ENCODE data around the gene KLHL35.

KLHL35 gene

GRCh38 chr11:75420224-75421034 is 12.6 kb downstream of the KLHL35 start:
- TF ChIP-seq REST (IDR thresholded peaks at IDR 0.05; ENCODE audit: insufficient read depth in 1 of 2, low read depth in 2 of 2, low read length in 2 of 2) (no peak), FOXP2 (optimal IDR thresholded peaks at IDR 0.05; ENCODE audit: borderline replicate concordance, extremely low read depth, extremely low read length, insufficient read depth) (no peak), POLR2AphosphoS5 (IDR thresholded peaks at IDR 0.05; ENCODE audit: low read depth, low read length) (no peak; the same call in 1 of the 2 replicates), TAF1 (IDR thresholded peaks at IDR 0.05; ENCODE audit: borderline replicate concordance, insufficient read depth, low read length) (no peak), SIN3A (IDR thresholded peaks at IDR 0.05; ENCODE audit: borderline replicate concordance, insufficient read depth, low read length) (no peak)

GRCh38 chr11:75413864-75414263 is 19.1 kb downstream of the KLHL35 start:
- TF ChIP-seq FOXP2 (optimal IDR thresholded peaks at IDR 0.05; ENCODE audit: borderline replicate concordance, extremely low read depth, extremely low read length, insufficient read depth) = no peak
- TF ChIP-seq POLR2AphosphoS5 (IDR thresholded peaks at IDR 0.05; ENCODE audit: low read depth, low read length) = no peak
- TF ChIP-seq TAF1 (IDR thresholded peaks at IDR 0.05; ENCODE audit: borderline replicate concordance, insufficient read depth, low read length) = no peak

GRCh38 chr11:75408957-75409219 is 24.1 kb downstream of the KLHL35 start:
- TF ChIP-seq REST (IDR thresholded peaks at IDR 0.05; ENCODE audit: insufficient read depth in 1 of 2, low read depth in 2 of 2, low read length in 2 of 2) (no peak), TAF1 (IDR thresholded peaks at IDR 0.05; ENCODE audit: borderline replicate concordance, insufficient read depth, low read length) (no peak), SIN3A (IDR thresholded peaks at IDR 0.05; ENCODE audit: borderline replicate concordance, insufficient read depth, low read length) (no peak), FOXP2 (optimal IDR thresholded peaks at IDR 0.05; ENCODE audit: borderline replicate concordance, extremely low read depth, extremely low read length, insufficient read depth) (no peak), POLR2AphosphoS5 (IDR thresholded peaks at IDR 0.05; ENCODE audit: low read depth, low read length) (no peak)

GRCh38 chr11:75406338-75406777 is 26.6 kb downstream of the KLHL35 start:
- TF ChIP-seq TAF1 (IDR thresholded peaks at IDR 0.05; ENCODE audit: borderline replicate concordance, insufficient read depth, low read length) (no peak), POLR2AphosphoS5 (IDR thresholded peaks at IDR 0.05; ENCODE audit: low read depth, low read length) (peak; percentile 3; the same call in 1 of the 2 replicates)

GRCh38 chr11:75403983-75404658 is 28.9 kb downstream of the KLHL35 start:
- TF ChIP-seq POLR2AphosphoS5 (IDR thresholded peaks at IDR 0.05; ENCODE audit: low read depth, low read length) = peak; percentile 59; the same call in 1 of the 2 replicates
- no peak for TF ChIP-seq FOXP2 (optimal IDR thresholded peaks at IDR 0.05; ENCODE audit: borderline replicate concordance, extremely low read depth, extremely low read length, insufficient read depth)

GRCh38 chr11:75403037-75403436 is 30.0 kb downstream of the KLHL35 start:
- TF ChIP-seq TAF1 (IDR thresholded peaks at IDR 0.05; ENCODE audit: borderline replicate concordance, insufficient read depth, low read length) (no peak), REST (IDR thresholded peaks at IDR 0.05; ENCODE audit: insufficient read depth in 1 of 2, low read depth in 2 of 2, low read length in 2 of 2) (no peak), POLR2AphosphoS5 (IDR thresholded peaks at IDR 0.05; ENCODE audit: low read depth, low read length) (no peak; the same call in 1 of the 2 replicates), SIN3A (IDR thresholded peaks at IDR 0.05; ENCODE audit: borderline replicate concordance, insufficient read depth, low read length) (no peak), FOXP2 (optimal IDR thresholded peaks at IDR 0.05; ENCODE audit: borderline replicate concordance, extremely low read depth, extremely low read length, insufficient read depth) (no peak)

All from PFSK-1 (cell line).